Gastroesophageal sphincter (tissue), 3 donors: ENCODE measurements around the gene KBTBD4.

Experiments used
- EP300 ChIP-seq: sonication (generic); formaldehyde crosslinking; IDR thresholded peaks from one replicate; pipeline ENCODE4 v1.6.1; 2017; ENCODE audit warnings: antibody characterized with exemption, mild to moderate bottlenecking
- POLR2AphosphoS5 ChIP-seq: sonication (generic); formaldehyde crosslinking; IDR thresholded peaks from one replicate; pipeline ENCODE4 v1.6.1; 2017; ENCODE audit warnings: antibody characterized with exemption
- TF ChIP-seq, protein P1 (sequence below), 4 experiments: fragments of 200-600 bp in 2 of 4; fragments of 450-650 bp in 2 of 4; sonication (generic) in 1 of 4; IDR thresholded peaks; one replicate each; pipeline ENCODE4 v1.5.1; 2017 to 2019; ENCODE audit warnings: antibody characterized with exemption in 4 of 4, mild to moderate bottlenecking in 2 of 4, moderate library complexity in 2 of 4

GRCh38 chr11:47609675-47610074 is 30.9 kb upstream of the KBTBD4 start:
- TF ChIP-seq, protein P1, sequence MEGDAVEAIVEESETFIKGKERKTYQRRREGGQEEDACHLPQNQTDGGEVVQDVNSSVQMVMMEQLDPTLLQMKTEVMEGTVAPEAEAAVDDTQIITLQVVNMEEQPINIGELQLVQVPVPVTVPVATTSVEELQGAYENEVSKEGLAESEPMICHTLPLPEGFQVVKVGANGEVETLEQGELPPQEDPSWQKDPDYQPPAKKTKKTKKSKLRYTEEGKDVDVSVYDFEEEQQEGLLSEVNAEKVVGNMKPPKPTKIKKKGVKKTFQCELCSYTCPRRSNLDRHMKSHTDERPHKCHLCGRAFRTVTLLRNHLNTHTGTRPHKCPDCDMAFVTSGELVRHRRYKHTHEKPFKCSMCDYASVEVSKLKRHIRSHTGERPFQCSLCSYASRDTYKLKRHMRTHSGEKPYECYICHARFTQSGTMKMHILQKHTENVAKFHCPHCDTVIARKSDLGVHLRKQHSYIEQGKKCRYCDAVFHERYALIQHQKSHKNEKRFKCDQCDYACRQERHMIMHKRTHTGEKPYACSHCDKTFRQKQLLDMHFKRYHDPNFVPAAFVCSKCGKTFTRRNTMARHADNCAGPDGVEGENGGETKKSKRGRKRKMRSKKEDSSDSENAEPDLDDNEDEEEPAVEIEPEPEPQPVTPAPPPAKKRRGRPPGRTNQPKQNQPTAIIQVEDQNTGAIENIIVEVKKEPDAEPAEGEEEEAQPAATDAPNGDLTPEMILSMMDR (IDR thresholded peaks at IDR 0.05), result no peak
- TF ChIP-seq POLR2AphosphoS5 (no peak), EP300 (no peak)
